Raji (cell line): ENCODE results near the gene TRIM15.

Source experiments
- POLR2A ChIP-seq: IDR thresholded peaks from 2 replicates; pipeline ENCODE4 v1.6.1; 2011; ENCODE audit warnings: low read depth, low read length, control low read depth; ENCODE audit not compliant: insufficient read depth

The TRIM15 gene

DNA sequence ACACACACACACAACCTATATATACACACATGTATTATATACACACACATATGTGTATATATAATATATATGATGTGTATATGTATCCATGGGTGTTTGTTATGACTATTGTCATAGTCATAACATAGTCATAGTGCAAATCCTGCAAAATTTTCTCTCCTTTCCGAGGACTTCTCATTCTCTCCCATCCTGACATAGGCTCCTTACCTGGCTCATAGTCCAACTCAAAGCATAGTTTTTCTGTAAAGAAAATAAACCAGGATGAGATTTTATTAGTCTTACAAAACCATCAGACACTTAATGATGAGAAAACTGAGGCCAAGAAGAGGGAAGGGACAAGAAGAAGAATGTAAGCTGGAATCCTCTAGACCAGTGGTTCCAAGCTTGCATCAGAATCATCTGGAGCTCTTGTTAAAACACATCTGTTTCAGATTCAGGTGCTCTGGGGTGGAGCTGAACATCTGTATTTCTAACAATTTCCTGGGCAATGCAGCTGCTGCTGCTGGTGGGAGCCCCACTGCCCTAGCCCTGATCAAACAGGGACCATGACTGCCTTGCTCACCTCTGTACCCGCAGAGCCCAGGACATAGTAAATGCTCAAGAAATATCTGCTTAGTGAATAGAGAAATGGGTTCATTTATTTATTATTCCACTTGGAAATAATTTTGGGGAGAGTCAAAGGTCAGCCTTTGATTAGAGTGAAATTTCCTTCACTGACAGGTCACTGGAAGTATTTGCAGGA, 7.7 kb upstream of the TRIM15 start:
- no peak for TF ChIP-seq POLR2A

DNA sequence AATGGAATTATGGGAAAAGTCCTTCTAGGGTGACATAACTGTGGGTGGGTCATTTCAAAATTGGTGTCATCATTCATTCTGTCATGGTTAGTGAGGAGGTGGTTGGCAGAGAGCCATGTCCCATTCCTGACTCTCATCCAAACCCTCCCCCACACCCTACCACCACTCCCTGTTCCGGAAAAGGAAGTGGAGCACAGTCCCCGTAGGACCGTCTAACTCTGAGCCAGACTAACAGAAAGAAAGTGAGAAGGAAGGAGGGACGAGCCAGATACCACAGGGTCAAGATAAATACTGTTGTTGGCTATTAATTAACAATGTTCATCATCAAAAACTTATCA, 7.1 kb upstream of the TRIM15 start:
- no peak for TF ChIP-seq POLR2A

DNA sequence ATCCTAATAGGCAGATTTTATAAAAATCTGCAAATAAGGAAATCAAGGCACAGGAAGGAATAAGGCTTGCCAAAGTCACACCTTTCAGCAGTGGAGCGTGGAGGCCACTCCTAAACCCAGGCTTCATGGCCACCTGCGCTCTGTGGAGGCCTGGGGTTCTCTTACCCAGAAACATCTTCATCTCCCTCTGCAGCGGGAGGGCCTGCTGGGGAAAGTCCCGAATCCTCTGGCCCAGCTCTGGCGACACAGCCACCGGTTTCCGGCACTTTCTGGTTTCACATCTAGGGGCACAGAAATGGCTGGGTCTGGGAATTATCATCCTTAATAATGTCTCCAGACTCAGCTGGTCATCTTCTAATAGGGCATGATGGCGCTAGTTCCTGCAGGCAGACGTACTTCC, 6.6 kb upstream of the TRIM15 start:
- TF ChIP-seq POLR2A, result no peak

DNA sequence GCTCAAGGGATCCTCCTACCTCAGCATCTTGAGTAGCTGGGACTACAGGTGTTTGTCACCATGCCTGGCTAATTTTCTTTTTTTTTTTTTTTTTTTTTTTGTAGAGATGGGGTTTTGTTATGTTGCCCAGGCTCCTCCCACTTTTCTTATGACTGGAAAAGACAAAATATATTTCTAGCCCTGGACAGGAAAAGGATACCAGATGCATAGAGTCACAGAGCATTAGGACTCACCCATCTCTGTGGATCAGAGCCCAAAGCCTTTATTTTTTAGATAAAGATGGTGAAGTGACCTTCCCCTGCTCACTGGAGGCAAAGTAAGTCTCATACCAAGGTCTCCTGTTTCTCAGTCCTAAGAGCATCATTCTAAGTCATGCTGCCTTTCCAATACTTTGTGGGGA, 5.8 kb upstream of the TRIM15 start:
- TF ChIP-seq POLR2A, result no peak

DNA sequence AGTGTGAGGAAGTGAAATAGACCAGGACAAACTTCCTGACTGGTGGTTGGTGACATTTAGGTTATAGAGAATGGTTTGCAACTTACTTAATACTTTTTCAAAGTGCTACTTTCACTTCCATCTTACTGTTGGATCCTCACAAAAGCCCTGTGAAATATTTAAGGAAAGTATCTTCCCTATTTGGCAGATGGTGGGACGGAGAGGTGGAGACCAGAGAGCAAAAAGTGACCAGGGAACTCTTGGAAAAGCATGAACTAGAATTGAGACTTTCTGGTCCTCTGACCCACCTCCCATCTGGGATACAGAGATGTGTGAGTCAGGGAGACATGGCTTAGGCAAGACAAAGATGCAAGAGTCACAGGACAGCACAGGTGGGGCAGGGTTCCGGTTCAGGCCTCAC, 5.3 kb upstream of the TRIM15 start:
- TF ChIP-seq POLR2A, result no peak

DNA sequence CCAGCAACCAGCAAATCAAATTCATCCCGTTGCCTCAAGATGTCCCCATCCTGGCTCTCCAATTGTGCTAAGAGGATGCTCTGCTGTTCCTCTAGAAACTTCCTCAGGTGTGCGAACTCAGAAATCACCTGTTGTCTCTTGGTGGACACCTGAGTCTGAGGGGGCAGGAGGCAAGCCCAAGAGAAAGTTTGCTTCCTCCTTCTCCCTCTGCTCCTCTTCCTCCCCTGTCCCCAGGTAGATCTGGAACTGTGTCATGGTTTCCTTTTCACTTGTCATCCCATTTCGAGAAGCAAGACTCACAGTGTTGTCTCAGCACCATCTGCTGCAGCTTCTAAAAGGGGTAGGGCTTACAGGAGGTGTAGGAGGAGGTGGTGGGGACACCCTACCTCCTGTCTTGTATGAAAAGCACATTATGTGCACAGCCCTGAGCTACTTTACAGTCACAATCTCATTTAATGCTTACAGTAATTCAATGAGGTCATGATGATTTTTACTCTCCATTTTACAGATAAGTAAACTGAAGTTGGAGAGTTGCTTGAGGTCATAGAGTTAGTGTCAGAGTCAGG, 4.8 kb upstream of the TRIM15 start:
- no peak for TF ChIP-seq POLR2A

DNA sequence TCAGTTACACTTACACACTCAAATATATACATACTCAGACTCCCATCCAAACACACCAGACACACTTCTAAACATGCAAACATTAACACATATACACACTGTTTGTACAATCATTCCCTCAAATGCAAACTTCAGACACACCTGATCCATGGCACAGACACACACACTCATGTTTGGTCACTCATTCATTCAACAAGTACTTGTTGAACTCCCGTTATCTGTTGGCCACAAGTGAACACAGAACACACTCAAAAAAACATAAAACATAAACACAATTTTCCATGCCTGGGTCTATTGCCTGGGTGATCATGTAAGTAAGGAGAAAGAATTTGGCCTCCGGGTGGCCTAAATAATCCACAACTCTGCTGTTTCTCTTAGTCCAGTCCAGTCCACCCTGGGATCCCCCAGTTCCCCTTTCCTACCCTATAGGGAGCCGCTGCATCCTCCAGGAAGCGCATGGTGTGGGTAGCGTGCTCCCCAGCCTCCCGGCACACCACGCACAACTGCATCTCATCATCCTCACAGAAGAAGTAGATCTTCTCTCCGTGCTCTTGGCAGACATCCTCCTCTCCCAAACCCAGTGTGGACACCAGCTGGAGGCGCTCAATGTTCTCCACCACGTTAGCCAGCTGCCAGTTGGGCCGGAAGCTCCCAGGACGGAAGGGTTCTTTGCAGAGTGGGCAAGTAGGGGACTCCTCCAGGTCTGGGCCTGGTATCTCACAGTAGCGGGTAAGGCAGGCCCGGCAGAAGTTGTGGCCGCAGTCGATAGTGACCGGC, 3.1 kb upstream of the TRIM15 start:
- no peak for TF ChIP-seq POLR2A

DNA sequence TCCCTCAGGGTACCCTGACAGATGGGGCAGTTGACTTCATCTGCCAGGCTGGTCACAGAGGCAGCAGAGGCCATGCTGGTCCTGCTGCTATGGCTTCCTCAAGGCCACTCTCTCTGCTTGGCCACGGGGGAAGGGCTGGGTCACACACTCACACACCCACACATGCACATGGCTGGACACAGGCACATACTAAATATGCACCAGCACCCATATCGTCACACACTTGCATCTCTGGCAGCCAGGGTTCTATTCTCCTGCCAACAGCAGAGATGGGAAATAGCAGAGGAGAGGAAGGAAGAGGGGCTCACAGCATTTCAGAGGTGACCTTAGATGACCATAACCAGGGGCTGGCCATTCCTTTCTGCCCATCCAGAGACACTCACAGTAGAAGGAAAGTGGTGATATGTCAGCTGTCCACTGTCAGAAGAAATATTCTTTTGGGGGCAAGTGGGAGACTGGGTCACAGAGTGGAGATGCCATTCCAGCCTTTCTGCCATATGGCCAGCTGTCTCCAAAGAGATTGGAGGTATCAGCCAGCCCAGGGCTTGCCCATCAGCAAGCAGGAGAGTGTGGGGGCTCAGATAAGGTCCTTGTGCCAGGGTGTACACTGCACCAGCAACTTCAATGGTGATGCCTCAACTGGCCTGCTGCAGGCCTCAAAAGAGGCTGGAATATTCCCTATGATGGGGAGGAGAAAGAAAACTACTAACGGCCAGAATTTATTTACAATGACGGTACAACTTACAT, 2.4 kb upstream of the TRIM15 start, which contains the start of gene TRIM10:
TRIM10 (minus strand) TSS at position 427 of the 747 bp plus-strand sequence; CDS start at position 74, 353 bp downstream.
- TF ChIP-seq POLR2A, result no peak

DNA sequence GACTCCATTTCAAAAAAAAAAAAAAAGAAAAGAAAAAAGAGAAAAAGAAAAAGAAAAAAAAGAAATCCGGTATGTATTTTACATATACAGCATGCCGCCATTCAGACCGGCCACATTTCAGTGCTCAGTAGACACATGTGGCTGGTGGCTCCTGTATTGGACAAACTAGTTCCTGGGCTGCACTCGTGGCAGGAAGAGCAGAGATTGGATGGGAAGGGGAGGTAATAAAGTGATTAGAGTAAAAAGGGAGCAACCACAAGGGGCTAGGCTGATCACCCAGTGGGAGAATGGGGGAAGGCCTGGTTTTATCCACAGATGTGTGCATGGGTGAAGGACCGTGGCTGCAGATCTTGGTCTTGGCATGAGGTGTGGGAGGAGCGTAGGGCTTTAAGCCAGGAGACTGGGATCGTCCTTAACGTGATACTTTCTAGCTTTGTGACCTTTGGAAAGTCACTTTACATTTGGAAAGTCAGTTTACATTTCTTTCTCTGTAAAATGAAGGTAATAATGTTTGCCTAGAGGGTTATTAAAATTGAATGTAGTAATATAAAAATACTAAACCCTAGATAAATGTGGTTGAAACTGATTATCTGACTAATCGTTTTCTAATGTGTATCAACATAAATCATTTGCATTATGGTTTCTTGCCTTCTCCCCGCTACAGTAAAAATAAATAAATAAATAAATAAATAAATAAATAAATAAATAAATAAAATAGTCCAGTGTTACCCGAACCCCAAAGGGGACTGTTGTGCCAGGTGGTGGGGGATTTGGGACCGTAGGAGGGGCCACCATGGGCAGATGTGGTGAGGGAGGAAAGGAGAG, 869 bp upstream of the TRIM15 start:
- no peak for TF ChIP-seq POLR2A

DNA sequence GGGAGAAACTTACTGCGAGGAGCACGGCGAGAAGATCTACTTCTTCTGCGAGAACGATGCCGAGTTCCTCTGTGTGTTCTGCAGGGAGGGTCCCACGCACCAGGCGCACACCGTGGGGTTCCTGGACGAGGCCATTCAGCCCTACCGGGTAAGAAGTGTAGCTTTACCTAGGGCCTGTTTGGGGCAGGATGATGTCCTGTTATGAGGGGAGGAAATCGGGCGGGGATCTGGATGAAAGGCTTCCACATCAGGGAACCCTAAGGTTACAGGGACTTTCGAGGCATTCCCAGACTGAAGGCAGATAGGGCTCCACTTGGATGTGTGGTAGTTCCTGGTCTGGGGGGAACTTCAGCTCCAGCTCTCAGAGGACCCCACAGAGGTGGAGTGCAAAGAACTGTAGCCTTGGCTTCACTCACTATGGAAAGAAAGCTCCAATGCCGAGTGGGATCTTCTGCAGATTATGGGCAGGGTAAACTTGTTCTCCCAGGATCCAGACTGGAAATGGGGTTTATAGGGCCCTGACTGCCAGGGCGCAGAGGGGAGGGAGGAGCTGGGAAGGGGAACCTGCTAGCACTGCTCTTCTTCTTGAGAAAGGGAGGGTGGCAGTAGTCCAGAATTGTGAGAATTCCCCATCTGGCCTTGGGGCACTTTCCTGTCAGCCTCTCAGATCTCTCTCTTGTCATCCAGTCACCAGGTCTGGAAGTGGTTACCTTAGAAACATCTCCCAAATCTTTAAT, 740 bp downstream of the TRIM15 start:
- no peak for TF ChIP-seq POLR2A

DNA sequence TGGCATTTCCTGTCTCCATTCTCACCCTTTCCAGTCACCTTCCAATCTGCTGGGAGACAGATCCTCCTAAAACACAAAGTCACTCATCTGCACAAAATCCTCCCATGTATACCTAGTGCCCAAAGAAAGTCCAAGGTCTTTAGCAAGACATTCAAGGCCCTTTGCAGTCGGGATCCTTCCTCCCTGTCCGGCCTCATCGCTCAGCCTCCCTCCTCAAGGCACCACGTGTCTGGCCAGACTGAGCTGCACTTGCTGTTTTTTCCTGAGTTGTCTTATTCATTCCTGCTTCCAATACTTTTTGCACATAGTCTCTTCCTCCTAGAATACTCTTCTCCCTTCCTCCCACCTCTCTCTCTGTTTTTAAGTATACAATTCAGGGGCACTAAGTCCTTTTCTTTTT, 1.4 kb downstream of the TRIM15 start:
- TF ChIP-seq POLR2A, result no peak

DNA sequence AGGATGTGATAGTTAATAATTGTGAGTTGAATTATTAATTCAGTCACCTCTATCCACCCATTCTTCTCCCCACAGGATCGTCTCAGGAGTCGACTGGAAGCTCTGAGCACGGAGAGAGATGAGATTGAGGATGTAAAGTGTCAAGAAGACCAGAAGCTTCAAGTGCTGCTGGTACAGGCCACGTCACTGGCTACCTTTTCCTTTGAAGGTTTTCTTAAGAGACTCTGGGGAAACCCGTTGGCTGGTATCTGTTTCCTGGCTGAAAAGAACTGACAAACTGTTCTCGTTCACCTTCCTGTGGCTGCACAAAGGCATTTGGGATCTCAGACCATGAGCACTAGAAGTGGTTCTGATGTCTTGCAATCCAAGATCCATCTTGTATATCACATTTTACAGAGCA, 3.8 kb downstream of the TRIM15 start:
- TF ChIP-seq POLR2A, result no peak

DNA sequence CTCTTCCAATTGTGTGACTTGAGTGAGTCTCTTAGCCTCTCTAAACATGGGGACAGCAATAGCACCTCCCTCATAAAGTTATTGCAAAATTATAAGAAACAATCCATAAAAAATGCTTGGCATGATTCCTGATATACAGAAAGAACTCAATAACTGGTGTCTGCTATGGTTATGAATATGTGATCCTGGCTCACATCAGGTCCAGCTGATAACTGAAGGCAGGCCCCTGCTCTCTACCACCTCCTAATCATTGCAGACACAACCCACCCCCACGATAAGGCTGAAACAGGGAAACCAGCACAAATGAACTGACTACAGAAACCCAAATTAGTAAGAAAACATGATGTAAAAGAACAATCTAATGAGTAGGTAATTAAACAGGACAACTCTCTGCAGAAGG, 5.4 kb downstream of the TRIM15 start:
- TF ChIP-seq POLR2A, result no peak
